HG03025 (cell line): ENCODE data around the gene GNB2.

Experiments
- ATAC-seq: cut with Tn5 transposase; IDR thresholded peaks from one replicate; pipeline ENCODE4 v1.9.1; 2021; ENCODE audit warnings: mild to moderate bottlenecking, moderate library complexity; ENCODE audit not compliant: unreplicated experiment, low FRiP score

GNB2 gene

DNA sequence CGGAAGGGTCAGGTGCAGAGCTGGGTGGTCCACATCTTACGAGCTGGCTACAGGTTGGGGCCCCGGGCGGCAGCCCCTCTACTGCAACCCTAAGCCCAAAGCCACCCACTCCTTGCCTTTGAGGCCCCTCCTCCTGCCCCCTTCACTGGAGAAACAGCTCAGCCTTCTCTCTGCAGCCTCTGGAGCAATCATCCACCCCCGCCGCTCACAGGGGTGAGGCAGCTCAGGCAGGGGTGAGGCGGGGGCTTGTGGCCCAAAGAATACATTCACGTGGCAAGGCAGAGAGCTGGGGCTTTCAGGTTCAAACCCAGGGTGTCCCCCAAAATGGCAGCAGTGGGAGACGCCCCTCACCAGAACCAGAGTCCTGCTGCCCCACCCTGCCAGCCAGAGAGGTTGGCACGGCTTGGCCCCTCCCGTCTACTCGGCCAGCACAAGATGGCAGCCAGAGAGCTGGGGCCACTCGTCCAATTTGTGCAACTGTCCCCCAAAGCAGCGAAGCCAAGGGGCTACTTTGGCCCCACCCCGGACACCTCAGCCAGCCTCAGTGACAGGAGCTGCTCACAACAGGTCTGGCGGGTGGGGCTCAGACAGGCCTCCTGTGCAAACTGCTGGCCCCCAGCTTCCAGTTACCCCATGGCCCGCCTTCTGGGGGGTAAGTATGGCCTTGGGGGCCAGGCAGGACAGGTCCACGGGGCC lies 7.2 kb downstream of the GNB2 start:
- ATAC-seq: no peak

DNA sequence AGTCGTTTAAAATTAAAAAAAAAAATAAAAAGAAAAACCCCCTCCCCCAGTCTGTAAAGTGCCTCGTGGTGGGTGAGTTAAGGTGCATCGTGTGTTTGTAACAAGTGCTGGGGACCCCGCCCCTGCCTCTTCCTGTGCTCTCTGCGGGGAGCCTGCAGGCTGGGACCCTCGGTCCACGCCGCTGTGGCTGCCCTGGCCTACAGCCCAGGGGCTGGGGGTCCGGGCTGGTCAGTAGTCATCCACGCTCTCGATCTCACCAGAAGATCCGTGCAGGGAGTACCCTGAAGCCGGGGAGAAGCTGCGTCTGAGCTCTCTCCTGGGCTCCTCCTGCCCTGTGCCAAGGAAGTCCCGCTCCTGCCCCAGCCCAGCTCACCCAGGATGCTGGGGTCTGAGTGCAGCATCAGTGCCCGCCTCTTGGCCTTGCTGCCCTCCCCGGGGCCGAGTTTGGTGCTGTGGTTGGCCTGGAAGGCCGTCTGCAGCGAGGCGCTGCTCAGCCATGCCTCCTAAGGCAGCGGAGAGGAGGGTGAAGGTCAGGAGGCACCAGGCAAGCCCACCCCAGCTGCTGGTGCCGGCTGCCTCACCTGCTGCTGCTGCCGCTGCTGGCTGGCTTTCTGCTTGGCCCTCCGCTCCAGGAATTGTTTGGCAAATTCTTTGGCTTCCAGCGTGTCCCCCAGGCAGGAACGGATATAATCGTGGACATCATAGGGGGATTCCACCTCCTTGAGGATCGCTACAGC lies 8.1 kb downstream of the GNB2 start:
- ATAC-seq: no peak

DNA sequence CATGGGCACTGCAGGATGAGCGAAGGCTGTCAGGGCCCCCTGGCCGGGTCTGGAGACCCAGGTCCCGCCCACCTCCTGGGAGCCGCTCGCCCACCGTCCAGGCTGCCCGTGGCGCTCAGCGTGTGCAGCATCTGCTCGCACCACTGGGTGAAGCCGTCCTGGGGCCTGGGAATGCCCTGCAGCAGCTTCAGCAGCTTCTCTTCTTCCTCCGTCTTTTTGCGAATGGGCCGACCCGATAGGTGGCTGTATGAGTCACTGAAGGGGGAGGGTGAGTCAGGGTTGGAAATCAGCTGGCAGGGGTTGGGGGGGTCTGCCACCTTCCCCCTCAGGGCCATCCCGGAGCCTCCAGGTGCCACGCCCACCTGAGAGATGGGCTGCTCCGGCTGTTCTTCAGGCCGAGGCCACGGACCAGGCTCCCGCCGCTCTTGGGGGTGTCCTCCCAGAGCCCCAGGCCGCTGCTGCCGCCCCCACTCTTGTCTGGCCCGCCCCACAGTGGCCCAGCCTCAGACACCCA lies 8.7 kb downstream of the GNB2 start:
- ATAC-seq: no peak

DNA sequence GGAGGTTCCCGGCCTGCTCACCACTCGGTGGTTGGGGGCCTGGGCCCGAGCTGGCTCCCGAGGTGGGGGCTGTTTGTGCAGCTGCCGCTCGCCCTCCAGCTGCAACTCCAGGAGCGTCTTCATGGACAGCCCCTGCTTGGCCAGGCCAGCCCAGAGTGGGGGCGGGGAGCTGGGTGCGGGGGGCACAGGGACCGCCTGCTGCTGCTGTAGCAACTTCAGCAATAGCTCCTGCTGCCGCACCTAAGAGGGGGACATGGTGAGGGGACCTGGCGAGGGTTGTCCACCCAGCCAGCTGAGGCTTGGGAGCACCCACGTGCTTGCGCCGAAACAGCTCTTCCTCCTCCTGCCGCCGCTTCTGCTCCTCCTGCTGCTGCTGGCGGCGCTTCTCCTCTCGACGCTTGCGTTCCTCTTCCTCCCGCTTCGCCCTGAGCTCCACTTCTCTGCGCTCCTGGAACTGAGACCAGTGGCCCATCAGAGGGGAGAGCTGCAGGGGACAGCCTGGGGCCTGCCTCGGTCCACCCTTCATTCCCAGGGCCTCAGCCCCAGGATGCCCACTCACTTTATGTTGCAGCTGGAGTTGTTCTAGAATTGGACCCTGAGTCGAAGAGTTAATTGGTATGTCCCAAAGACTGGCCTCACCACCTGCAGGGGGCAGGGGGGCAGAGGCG lies 9.6 kb downstream of the GNB2 start:
- no peak for ATAC-seq

DNA sequence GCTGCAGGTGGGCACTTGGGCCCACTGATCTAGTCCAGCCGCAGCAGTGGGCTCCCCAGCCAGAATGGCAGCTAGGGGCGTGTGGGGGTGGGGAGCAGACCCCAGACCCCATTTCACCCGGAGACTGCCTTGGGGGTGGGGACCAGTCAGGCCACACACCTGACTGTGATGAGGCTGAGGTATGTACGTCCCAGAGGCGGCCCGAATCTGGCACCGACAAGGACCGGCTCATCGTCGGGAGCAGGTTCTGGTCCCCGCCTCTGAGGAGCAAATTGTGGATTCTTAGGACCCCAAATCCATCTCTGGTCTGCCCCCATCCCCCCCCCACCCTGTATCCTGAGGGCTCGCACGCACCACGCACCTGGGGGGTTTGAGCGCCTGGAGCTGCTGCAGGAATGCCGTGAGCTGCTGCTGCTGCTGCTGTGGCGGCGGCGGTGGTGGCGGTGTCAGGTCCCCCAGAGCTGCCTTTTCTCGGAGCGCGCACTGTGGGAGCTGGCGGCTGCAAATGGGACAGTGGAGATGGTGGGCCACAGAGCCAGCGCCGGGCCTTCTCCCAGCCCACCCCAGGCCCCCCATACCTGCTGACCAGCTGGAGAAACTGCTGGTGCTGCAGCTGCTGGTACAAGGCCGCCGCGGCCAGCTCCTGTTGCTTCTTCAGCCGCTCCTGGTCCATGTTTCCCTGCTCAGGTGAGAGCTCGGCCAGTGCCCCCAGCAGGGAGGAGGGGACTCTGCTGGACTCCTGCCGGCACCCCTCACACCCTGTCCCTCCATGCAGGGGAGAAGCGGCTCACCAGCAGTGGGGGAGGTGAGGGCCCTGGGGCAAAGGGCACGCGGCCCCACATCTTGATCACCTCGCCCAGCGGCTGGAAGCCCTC lies 10.4 kb downstream of the GNB2 start:
- no peak for ATAC-seq

DNA sequence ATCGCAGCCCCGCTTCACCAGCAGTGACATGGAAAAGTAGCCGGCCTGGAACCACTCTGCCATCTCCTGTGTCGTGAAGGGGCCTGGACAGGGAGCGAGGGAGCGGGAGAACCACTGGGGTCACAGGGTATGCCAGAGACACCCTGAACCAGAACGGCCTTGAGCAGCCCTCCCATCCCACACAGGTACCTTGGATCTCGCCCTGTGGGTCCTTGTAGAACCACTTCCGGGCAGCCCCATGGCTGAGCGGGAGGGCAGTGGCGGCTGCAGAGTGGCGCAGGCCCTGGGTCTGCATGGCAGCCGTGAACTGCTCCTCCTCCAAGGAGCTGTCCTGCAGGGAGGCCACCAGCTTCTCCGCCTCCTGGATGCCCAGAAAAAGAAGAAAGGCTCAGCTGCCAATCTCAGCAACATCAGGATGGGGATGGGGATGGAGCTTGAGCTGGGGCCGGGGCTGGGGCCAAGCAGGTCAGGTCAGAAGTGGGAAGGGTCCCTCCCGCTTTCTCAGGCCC lies 11.0 kb downstream of the GNB2 start:
- ATAC-seq: no peak

DNA sequence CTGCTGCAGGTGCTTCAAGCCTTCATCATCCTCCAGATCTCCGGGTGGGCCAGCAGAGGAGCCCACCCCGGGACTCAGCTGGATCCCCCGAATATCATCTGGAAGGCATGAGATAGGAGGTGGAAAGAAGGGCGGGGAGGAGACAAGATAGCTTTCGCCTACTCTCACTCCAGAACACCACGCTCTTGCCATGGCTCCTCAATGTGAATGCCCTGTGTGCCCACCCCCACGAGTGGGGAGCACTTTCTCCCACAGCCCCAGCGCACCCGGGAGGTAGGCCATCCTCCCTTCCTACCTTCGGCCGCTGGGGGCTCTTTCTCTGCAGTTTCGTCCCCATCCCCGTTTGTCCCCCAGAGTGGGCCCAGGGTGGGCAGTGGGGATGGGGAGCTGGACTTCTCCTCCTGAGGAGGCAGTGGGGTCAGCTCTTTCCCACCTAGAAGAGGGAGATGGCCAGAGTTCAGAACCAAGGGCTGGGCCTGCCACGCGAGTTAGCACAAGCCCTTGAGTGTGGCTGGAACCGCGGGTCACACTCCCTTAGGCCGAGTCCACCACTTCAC lies 11.6 kb downstream of the GNB2 start:
- ATAC-seq: no peak

DNA sequence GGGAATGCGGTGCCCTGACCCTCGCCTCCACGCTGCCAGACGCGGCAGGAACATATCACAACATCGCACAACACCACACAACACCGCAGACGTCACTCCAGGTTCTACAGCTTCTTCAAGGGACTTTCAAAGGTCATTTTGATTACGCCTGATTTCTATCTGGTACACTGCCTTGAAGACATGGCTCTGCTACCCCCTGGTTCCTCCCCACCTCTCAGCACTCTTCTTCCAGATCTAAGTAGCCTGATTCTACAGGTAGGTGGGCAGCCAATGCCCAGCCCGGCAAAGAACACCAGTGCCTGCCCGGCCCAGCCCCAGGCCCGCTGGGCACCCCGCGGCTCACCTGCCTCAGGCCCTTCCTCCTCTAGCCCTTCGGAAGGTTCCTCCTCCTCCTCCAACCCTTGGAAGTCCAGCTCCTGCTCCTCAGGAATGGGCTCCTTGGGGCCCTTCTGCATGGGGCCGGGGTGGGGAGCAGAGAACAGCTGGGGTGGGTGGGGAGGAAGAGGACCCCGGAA lies 12.1 kb downstream of the GNB2 start:
- no peak for ATAC-seq

DNA sequence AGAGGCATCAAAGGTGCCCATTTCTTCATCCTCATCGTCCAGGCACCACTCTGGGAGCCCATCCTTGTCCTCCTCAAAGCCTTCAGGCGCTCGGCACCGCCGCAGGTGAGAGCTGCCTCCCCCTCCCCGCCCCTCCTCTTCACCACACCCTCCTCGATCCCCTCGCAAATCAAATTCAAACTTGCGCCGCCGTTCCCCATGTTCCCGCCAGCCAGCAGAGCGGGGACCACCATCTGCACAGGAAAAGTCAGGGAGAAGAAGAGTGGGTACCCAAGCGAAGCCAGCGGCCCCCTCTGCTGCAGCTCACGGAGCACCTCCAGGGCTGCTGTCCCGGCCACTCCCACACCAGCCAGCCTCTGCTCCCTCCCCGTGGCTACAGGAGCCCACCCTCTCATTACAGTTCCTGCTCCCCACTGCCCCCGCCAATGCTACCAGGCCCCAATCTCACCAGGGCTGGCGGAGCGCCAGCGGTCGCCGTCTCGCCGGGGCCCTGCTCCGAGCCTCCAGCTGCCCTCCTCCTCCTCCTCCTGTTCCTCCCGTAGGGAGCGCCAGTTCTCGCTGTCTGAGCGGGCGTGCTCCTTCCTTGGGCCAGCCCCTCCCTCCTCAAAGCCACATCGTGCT lies 12.8 kb downstream of the GNB2 start:
- ATAC-seq: no peak

DNA sequence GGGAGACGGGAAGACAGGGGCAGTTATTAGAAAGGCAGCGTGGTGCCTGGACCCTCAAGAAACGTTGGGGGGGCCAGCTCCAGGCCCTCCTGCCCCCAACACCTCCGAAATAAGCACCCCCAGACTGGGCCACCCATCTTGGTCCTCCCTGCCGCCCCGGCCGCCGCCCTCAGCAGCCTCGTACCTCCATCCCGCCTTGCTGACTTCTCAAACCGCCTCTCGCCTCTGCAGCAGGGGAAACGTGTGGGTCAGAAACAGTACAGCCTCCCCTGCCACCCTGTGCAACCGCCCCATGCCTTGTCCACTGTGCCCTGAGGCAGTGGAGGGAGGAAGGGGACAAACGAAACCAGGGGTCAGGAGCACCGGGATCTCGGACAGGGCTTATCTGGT lies 13.3 kb downstream of the GNB2 start:
- ATAC-seq: no peak

DNA sequence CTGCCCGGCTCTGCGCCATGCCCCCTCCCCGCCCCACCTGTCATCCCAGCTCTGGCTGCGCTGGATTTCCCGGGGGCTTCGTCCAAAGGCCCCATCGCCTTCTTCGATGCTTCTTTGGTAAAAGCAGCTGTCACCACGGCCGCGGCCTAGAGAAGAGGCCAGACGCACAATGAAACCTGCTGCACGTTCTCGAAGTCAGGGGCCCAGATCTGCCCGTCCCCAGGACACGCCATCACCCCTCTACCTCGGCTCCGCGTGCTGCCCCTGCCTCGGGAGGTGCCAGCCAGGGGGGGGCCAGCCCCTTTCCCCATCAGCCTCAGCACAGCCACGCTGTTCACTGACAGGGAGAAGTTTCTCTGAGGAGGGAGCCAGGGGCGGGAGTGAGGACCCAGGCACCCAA lies 13.7 kb downstream of the GNB2 start:
- no peak for ATAC-seq

DNA sequence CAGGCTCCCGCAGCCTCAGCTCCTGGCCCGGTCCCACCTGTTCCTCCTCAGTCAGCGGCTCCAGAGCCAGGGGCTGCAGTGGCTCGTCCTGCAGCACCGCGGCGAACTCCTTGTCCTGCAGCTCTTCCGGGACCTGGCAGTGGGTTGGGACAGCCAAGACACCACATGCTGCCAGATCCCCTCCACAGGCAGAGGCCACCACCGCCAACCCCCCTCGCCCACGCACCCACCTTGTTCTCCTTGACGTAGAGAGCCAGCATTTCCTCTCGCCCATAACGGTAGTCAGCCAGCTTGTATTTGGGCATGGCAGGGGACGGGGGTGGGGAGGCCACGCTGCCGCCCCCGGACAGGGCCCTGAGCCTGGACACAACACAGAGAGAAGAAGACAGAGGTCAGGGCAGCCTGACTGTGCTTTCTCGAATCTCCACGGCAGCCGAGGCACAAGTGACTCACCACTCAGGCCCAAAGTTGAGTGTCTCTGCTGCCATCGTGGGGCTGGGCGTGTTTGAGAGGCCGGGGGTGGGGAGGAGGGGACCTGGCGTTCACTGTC lies 14.3 kb downstream of the GNB2 start:
- ATAC-seq: no peak

DNA sequence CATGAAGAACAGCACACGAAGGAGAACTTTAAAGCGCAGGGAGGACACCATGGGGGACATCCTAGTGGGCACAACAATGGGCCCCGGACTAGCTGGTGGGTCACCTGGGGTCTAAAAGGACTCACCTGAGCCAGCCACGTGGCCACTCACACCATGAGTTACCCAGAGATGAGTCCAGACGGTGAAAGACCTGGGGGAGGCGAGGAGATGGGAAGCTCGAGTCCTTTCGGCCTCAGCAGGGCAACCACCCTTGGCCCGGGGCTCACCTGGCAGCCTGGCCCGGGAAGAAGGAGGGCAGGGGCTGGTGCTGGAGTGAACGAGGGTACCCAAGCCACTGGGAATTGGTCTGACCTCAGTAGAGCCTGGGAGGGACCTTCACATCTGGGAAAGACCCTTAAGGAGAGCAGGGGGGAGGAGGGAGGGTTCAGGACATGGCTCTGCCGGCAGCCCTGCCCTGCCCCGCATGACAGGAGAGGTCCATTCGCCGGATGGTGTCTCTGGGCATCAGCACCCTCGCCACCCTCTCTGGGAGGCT lies 14.9 kb downstream of the GNB2 start:
- no peak for ATAC-seq

DNA sequence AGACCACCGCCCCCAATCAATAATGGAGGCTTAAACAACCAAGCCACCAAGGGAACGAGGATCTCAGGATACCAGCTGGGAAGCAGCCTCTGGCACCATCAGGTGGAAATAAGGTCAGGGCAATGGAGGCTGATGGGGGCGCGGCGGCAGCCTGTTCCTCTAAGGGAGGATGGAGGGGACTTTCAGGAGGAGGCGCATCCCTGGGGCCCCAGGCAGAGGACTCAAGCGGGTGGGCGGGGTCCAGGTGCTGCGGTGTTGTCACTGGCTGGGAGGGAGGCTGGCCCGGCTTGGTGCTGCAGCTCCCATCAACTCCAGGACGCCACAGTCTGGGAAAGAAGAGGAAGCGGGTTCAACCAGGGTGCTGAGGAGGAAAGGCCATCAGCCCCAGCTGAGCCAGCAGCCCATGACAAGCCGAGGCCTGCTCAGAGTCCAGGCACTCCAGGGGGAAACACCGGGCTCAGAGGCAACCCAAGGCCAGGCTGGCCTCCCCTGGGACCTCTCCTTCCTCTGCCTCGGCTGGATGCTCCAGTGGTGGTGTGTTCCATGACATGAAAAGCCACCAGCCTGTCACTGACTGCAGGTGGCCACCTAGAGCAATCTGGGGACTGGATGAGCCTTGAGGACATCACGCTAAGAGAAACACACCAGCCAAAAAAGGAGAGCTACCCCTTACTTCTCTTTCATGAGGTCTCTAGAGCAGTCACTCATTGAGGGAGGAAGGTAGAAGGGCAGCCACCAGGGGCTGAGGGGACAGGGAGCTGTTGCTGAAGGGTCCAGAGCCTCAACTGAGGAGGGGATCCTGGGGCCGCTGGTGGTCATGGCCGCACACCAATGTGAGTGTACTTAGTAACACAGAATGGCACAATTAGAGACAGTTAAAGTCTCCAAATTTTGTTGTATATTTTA lies 15.9 kb downstream of the GNB2 start:
- no peak for ATAC-seq

DNA sequence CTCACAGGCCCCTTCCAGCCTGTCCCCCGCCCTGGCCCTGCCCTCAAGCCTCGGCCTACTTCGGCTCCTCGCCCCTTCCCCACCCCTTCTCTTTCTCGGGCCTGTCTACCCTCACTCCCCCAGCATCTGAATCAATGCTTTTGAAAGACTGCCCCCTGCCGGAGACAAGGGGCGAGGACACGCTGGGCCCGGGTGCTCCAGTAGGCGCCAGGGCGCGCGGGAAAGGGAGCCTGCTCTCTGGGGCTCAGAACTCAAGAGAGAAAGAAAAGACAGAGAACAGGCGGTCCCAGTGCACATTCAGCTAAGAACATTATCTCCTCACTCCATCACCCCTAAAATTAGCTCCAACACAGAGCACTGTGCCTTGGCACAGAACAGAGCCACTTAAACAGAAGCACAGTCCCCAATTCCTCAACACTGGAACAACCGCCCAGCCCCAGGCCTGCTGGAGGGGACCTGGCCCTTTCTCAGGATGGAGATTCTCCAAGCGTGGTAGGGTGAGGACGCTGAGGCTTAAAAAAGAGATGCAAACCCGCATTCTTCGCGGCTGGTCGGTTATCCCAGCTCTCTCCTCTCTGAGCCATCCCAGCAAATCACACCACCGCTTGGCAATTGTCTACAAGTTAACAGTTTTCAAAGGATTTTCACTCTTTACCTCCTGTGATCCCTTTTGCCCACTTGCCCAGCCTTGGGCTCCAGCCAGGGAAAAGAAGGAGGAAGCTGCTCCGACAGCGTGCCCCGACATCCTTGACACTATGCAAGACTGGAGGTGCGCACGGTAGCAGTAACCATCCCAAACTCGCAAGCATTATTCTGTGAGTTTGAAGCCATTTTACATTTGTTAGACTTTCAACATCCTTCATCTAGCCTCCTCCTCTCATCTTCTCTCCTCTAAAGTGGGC lies 18.4 kb downstream of the GNB2 start:
- ATAC-seq: no peak

DNA sequence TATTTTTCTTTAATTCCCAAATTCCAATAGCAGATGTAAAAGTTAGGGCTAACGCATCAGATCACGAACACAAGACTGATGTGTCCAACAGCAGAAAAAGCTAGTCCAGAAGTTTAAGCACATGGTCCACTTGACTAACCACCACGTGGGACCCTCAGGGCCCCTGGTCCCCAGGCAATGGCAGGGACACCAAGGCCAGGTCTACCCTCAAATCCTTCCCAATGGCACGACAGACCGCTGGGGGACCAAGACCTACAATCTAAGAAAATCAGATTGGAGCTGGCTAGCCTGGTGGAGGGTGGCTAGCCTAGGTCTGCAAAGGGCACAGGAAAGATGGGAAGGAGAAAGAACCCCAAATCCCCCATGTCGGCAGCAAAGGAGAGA lies 19.0 kb downstream of the GNB2 start:
- no peak for ATAC-seq
